RWPE2 (cell line): ENCODE data around the gene SIK1.
"Not testable (repeated sequence)": the region's sequence is repeated elsewhere in the genome, so short reads cannot be mapped to it uniquely, and the experiment has no call there.

ENCODE experiments used
- ATAC-seq: fragments of 200-7000 bp; cut with Tn5 transposase; 3 replicates; pipeline ENCODE4 v1.9.1; 2021; ENCODE audit warnings: low read depth
- DNase-seq: peaks from one replicate; pipeline ENCODE4 v3.0.0-alpha.2; 2020; ENCODE audit warnings: low spot score
- H3K27ac ChIP-seq: fragments of 450-650 bp; 2 replicates; pipeline ENCODE4 v1.5.1; 2017; ENCODE audit warnings: mild to moderate bottlenecking; ENCODE audit not compliant: poor library complexity, severe bottlenecking
- H3K27me3 ChIP-seq: fragments of 250-450 bp; sonication (Bioruptor Pico); 2 replicates; pipeline ENCODE4 v1.5.1; 2021; ENCODE audit warnings: mild to moderate bottlenecking, moderate library complexity; ENCODE audit not compliant: insufficient read depth, poor library complexity, severe bottlenecking
- H3K36me3 ChIP-seq: fragments of 250-450 bp; sonication (Bioruptor Pico); 2 replicates; pipeline ENCODE4 v1.5.1; 2020; ENCODE audit warnings: low read depth, mild to moderate bottlenecking, moderate library complexity
- H3K4me1 ChIP-seq: fragments of 250-450 bp; sonication (Bioruptor Pico); 2 replicates; pipeline ENCODE4 v1.5.1; 2021; ENCODE audit warnings: mild to moderate bottlenecking, moderate library complexity; ENCODE audit not compliant: insufficient read depth, poor library complexity, severe bottlenecking
- H3K4me3 ChIP-seq: fragments of 250-450 bp; sonication (Bioruptor Pico); 2 replicates; pipeline ENCODE4 v1.5.1; 2021; ENCODE audit warnings: mild to moderate bottlenecking, moderate library complexity; ENCODE audit not compliant: severe bottlenecking
- H3K9me3 ChIP-seq: fragments of 250-450 bp; sonication (Bioruptor Pico); 2 replicates; pipeline ENCODE4 v1.5.1; 2021; ENCODE audit warnings: mild to moderate bottlenecking, moderate library complexity; ENCODE audit not compliant: severe bottlenecking

SIK1 gene

DNA sequence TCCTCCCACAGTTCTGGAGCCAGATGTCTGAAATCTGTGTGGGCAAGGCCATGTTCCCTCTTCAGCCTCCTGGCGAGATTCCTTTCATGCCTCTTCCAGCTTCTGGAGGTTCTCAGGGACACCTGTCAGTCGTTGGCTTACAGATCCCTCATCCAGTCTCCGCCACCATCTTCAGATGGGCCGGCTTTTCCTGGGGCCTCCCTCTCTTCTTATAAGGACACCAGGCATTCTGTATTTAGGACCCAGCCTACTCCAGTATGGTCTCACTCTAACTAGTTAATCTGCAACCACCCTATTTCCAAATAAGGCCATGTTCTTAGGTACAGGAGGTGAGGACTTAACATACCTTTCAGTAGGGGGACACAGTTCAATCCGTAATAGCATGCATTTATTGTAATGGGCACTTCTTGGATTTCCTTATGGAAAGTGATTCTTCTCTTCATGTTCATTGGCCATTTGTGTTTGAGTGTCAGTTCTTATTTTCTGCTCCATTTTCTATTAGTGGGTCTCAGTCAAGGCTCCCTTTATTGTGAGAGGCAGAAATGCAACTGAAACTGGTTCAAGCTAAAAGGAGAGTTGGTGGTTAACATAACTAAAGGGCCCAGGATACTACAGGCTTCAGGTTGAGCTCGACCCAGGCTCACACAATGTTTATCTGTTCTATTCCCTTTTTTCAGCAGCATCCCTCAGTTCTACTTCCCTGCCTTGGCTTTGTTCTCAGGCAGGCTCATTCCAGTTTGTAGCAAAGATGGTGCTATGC is 12.6 kb upstream of the SIK1 start:
- ATAC-seq, H3K9me3 ChIP-seq, H3K4me1 ChIP-seq, H3K4me3 ChIP-seq, DNase-seq, H3K27ac ChIP-seq, H3K36me3 ChIP-seq, H3K27me3 ChIP-seq: not testable (repeated sequence)

DNA sequence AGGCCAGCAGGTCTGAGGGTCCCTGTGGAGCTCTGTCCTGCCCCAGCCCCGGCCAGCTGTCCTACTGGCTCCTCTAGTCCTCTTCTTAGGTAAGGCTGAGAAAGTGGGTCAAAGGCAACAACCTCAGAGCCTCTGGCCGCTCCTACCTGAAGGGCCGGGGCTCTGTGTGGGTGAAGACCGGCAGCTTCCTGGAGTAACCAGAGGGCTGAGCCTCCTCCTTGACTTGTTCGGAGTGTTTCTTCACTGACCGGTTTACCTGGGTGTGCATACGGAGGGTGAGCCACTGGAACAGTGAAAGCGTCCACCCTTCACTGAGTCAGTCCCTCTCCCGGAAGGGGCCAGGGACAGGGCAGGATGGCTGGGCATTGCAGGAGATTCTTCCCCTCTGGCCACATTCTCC is 9.3 kb upstream of the SIK1 start:
- H3K27me3 ChIP-seq, H3K4me3 ChIP-seq, H3K36me3 ChIP-seq, H3K4me1 ChIP-seq, DNase-seq, H3K9me3 ChIP-seq, H3K27ac ChIP-seq, ATAC-seq: not testable (repeated sequence)

DNA sequence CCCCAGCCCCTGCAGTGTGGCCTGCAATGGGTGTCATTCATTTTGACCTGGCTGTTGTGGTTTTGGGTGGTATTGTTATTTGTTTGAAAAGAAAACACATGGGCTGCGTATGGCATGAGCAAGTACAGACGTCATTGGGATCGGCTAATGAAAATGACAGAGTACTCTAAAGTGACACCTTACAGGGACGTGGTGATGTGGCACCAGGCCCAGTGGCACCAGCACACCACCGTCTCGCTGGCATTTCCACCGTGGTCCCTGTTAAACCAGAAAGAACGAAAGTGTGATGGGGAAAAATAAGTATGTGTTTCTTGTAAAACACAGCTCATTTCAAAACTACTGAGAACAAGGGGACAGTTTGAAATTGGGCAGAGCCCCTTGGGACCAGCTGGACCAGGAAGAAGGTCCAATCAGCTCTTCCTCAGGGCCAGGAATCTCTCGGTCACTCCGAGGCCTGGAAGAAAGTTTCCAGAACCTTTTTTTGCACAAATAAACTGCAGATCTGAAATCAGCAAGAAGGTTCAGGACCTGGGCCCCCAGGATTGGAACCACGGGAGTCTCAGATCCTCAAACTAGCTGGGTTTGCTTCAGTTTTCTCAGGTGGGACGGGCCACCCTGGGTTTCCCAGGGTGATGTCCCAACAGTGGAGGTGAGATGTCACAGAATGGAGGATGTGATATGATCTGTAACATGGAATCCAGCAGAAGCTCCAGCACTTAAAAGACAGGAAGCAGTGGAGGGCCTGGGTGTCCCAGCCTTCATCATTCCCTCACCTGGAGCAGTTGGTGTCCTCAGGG is 6.6 kb upstream of the SIK1 start:
- H3K27me3 ChIP-seq, H3K36me3 ChIP-seq, H3K4me3 ChIP-seq, ATAC-seq, H3K9me3 ChIP-seq, H3K4me1 ChIP-seq, H3K27ac ChIP-seq, DNase-seq: not testable (repeated sequence)

DNA sequence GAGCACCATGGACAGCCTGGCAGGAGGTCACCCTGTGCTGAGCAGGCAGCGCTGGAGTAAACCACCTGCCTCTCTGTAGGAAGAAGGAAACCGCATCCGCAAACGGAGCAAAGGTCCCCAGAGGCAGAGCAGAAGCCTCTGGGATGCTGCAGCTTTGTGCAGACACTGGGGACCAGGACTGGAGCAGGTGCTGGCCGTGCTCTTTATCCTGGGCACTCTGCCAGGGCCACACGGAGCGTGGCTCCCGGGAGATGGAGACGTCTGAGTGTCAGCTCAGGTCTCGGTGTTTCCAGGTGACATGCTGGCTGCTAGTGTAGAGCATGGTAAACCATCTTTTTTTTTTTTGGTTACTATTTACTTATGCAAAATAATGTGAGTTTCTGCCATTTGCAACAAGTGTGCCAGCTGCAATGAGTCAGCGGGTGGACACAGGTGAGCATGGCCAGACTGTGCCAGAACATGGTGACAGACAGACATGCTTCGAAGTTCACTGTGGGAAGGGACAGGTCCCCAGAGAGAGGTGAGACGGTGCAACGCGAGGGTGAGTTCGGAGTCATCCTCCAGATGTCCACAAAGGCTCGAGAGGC is 4.0 kb upstream of the SIK1 start:
- not testable (repeated sequence) for H3K36me3 ChIP-seq, H3K9me3 ChIP-seq, H3K27me3 ChIP-seq, H3K4me3 ChIP-seq, DNase-seq, H3K4me1 ChIP-seq, H3K27ac ChIP-seq, ATAC-seq

DNA sequence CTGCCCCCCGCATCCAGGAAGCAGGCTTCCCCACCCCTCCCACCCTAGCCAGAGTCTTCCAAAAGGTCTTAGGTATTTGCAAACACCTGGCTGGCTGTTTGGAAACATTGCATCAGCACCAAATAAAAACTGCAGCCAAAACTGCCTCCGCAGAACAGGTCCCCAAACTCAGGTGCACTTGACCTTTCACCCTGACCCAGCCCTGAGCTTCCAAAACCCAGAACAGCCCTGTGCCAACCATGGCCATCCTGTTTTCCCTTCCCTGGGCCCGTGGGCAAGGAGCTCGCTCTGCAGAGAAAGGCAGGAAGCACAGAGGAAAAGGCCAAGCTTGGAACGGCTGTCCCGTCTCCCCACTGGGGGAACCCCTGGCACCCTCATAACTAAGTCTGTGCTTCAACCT is 2.0 kb upstream of the SIK1 start:
- H3K27ac ChIP-seq, ATAC-seq, DNase-seq, H3K36me3 ChIP-seq, H3K4me3 ChIP-seq, H3K9me3 ChIP-seq, H3K4me1 ChIP-seq, H3K27me3 ChIP-seq: not testable (repeated sequence)

DNA sequence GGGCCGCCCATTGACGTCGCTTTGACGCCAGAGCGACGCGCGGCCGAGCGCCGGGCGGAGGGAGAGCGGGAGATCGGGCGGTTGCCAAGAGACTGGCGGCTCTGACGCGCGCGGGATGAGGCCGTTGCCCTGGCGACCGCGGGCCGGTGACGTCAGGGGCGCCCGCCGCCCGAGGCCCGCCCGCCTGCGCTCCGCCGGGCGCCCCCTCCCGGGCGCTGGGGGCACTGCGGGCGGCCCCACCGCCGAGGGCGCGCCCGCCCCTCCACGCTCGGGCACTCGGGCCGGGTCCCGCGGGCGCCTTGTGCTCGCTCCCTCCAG is 270 bp upstream of the SIK1 start:
- H3K4me1 ChIP-seq, H3K27me3 ChIP-seq, DNase-seq, H3K4me3 ChIP-seq, H3K27ac ChIP-seq, H3K9me3 ChIP-seq, H3K36me3 ChIP-seq: not testable (repeated sequence)
- peak; percentile 50 for ATAC-seq

DNA sequence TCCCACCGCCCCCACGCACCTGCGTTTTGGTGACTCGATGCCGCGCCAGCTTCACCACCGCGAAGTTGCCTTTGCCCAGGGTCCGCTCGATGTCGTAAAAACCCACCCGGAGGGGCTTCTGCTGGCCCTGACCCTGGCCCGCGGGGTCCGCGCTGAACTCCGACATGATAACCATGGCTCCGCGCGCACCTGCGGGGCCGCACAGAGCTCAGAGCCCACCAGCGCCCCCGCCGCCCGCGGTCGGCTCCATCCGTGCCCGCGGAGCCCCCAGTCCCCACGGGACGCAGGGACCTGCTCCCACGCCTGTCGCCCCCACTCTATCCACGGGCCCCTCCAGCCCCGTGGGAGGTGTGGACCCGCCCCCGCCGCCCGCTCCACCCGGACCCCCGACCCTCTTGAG is 927 bp downstream of the SIK1 start:
- H3K4me3 ChIP-seq, H3K36me3 ChIP-seq, DNase-seq, H3K4me1 ChIP-seq, H3K27ac ChIP-seq, ATAC-seq, H3K27me3 ChIP-seq, H3K9me3 ChIP-seq: not testable (repeated sequence)

DNA sequence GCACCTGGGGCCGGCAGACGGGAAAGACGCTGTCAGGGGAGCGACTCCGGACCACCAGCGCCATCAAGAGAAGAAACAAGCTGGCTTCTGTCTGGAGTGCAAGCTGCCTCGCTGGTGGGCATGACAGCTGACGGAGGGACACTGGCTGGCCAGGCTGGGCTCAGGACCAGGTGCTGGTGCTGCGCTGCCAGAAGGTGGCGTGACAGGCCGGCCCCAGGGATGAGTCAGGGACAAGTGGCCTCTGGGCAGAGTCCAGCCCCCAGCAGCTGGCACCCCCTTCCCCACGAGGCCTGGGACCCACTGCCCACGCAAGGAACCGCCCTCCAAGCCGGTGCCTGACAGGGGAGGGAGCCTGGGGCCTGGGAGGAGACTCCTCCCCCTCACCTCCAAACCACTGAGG is 7.5 kb downstream of the SIK1 start:
- H3K4me3 ChIP-seq, H3K27ac ChIP-seq, H3K36me3 ChIP-seq, H3K4me1 ChIP-seq, H3K27me3 ChIP-seq, H3K9me3 ChIP-seq, ATAC-seq, DNase-seq: not testable (repeated sequence)

DNA sequence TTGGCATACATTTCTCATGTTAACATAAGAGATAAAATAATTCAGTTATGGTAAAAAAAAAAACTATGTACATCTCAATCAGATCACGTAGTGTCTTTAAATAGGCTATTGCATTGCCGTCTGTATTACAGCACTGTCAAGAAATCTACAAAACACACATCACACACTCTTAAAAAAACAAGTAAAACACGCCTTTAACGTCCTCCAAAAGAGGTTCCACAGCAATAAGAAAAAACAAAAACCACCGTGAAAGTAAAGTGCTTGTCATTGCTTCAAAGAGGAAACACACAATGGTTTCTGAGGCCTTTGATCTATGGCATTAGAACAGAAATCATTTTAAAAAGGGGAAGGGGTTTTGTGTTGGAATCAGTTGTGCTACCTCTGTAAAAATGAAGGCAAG is 12.4 kb downstream of the SIK1 start:
- ATAC-seq, result not testable (repeated sequence)

DNA sequence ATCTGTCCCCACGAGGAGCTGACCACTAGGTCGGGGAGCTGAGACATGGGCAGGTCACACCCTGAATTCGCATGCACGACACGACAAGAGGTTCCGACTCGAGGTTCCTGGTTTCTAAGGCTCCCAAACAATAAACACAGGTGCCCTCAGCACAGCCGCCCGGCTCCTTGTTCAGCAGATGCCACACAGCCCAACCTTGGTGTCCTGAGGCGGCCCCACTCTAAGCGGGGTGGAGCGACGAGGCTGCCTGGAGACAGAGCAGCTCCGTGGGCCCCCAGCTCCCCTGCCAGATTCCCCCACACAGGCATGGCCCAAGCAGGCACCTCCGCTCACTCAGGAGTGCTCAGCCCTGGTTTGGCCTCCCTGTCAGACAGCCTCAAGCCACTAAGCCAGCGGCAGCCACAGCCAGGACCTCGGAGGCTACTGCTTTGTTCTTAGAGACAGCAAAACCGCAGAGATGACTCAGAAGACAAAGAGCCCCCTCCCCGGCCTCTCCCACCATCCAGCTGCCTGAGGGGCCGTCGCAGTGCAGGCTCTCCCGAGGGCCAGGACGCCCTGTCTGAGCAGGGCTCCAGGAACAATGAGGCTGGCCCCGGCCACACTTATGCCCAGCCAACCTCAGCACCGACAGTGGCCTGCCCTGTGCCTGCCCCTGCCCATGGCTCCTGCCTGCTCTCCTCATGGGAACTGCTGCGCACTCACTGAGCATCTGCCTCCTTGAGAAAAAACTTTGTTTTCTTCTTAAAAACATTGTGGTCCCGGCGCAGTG is 14.7 kb downstream of the SIK1 start:
- not testable (repeated sequence) for H3K4me1 ChIP-seq, H3K36me3 ChIP-seq, H3K9me3 ChIP-seq, H3K27ac ChIP-seq, H3K4me3 ChIP-seq, H3K27me3 ChIP-seq, DNase-seq
- peak; percentile 69 for ATAC-seq

More for the DNA sequence above, 12.4 kb downstream of the SIK1 start:
- H3K36me3 ChIP-seq, H3K27me3 ChIP-seq, DNase-seq, H3K9me3 ChIP-seq, H3K4me3 ChIP-seq, H3K27ac ChIP-seq, H3K4me1 ChIP-seq: not testable (repeated sequence)
